Panc1 (cell line): ENCODE data around the gene HARS2. TPM values are rescaled to one million over a fixed set of nuclear protein-coding genes. Genes with fewer than 3 reads are reported as not detected.
"Not testable (repeated sequence)": the region's sequence is repeated elsewhere in the genome, so short reads cannot be mapped to it uniquely, and the experiment has no call there.

ENCODE experiments used
- ATAC-seq: fragments of 200-7000 bp; cut with Tn5 transposase; 2 replicates; pipeline ENCODE4 v1.9.1; 2020; ENCODE audit warnings: mild to moderate bottlenecking, moderate library complexity
- BruUV-seq: library from RNA; stranded (reverse); fragments of 400-500 nt; replicated peaks from 2 replicates; lab custom pipeline; 2021; lab: Mats Ljungman, UMichigan
- CTCF ChIA-PET: fragments of 300-600 bp; sonication (Branson Sonifier 250); formaldehyde crosslinking; loops from one replicate; lab custom pipeline; 2022; ENCODE audit warnings: antibody characterized with exemption; lab: Charles Lee
- POLR2A ChIA-PET: fragments of 300-600 bp; sonication (Branson Sonifier 250); formaldehyde crosslinking; loops from one replicate; lab custom pipeline; 2022; ENCODE audit warnings: antibody characterized with exemption; lab: Charles Lee
- DNase-seq: peaks from one replicate; pipeline ENCODE4 v3.0.0-alpha.2; 2010; ENCODE audit warnings: low read depth, low spot score
- H3K27ac ChIP-seq: 2 replicates; pipeline ENCODE4 v1.5.1; 2011; ENCODE audit warnings: mild to moderate bottlenecking, low read length, inconsistent platforms
- H3K27me3 ChIP-seq: fragments of 200-500 bp; sonication (Bioruptor generic); 2 replicates; pipeline ENCODE4 v1.6.0; 2014; ENCODE audit warnings: low read length, inconsistent platforms; ENCODE audit not compliant: control insufficient read depth, insufficient read depth
- H3K36me3 ChIP-seq: fragments of 200-500 bp; sonication (Bioruptor generic); 2 replicates; pipeline ENCODE4 v1.5.1; 2014; ENCODE audit warnings: inconsistent platforms, mild to moderate bottlenecking, low read length, moderate library complexity; ENCODE audit not compliant: control insufficient read depth, insufficient read depth
- H3K4me1 ChIP-seq: 2 replicates; pipeline ENCODE4 v1.5.1; 2011; ENCODE audit warnings: inconsistent platforms, mild to moderate bottlenecking, low read length, moderate library complexity; ENCODE audit not compliant: control insufficient read depth, insufficient read depth
- H3K4me3 ChIP-seq, 2 experiments: 2 replicates each; pipeline ENCODE4 v1.5.1; 2011 to 2012; ENCODE audit warnings: low read depth in 2 of 2, low read length in 2 of 2, mild to moderate bottlenecking in 2 of 2, inconsistent platforms in 1 of 2, moderate library complexity in 1 of 2
- H3K9me3 ChIP-seq: fragments of 200-500 bp; sonication (Bioruptor generic); 2 replicates; pipeline ENCODE4 v1.5.1; 2014; ENCODE audit warnings: low read depth, mild to moderate bottlenecking, inconsistent platforms, low read length, moderate library complexity; ENCODE audit not compliant: control insufficient read depth, insufficient read depth
- CTCF ChIP-seq: fragments of 450-650 bp; IDR thresholded peaks from 2 replicates; pipeline ENCODE4 v1.5.1; 2017; ENCODE audit warnings: mild to moderate bottlenecking
- POLR2AphosphoS5 ChIP-seq: IDR thresholded peaks from 2 replicates; pipeline ENCODE4 v1.6.1; 2012; ENCODE audit warnings: mild to moderate bottlenecking, low read depth, low read length, moderate library complexity
- REST ChIP-seq, 2 experiments: IDR thresholded peaks; 2 replicates each; pipeline ENCODE4 v1.6.1; 2011 to 2012; ENCODE audit warnings: low read depth in 2 of 2, control low read depth in 1 of 2, low read length in 1 of 2, mild to moderate bottlenecking in 1 of 2, moderate library complexity in 1 of 2; ENCODE audit not compliant: insufficient read depth in 1 of 2
- SIN3A ChIP-seq: IDR thresholded peaks from 2 replicates; pipeline ENCODE4 v1.6.1; 2012; ENCODE audit warnings: low read depth, mild to moderate bottlenecking, low read length, moderate library complexity, borderline replicate concordance; ENCODE audit not compliant: insufficient read depth
- TCF7L2 ChIP-seq: IDR thresholded peaks from 2 replicates; pipeline ENCODE4 v1.6.1; 2011; ENCODE audit warnings: mild to moderate bottlenecking, low read depth, low read length, inconsistent platforms
- in situ Hi-C: cut with HindIII; loops from 2 replicates; pipeline ENCODE4 v1.10.0; 2016; ENCODE audit warnings: low sequenced_read_pairs, low pct_unique_long_range_greater_than_20kb
- intact Hi-C: fragments of 100-400 bp; cut with micrococcal nuclease; formaldehyde crosslinking; loops from one replicate; pipeline ENCODE4 v1.10.0; 2022; ENCODE audit not compliant: unreplicated experiment
- total RNA-seq: library from RNA; stranded (reverse); gene quantifications from one replicate; pipeline ENCODE4 v1.2.1, GENCODE V29; 2021; ENCODE audit not compliant: unreplicated experiment

Gene HARS2
- total RNA-seq, 1 experiment from 2014 or later: 44.1 TPM

GRCh38 chr5:140711794-140712193, 20.5 kb downstream of the HARS2 start:
- ATAC-seq (no peak), DNase-seq (no peak)
- H3K9me3 ChIP-seq: no peaks in the 10 kb centered on the region
- TF ChIP-seq POLR2AphosphoS5: no peak
- TF ChIP-seq REST (IDR thresholded peaks at IDR 0.05; ENCODE audit: insufficient read depth in 1 of 2, low read depth in 2 of 2, low read length in 1 of 2): no peak
- no peak for TF ChIP-seq CTCF
- no peak for TF ChIP-seq TCF7L2
- no peak for TF ChIP-seq SIN3A
- POLR2A ChIA-PET: interaction anchor here (0.6 to 1.4 kb wide), 4 partner anchors 8 to 1637 kb away, joined by 3 to 10 read pairs (median 4); partner anchors contain the start of gene ZMAT2
- in situ Hi-C loops: no loop called here
- no peaks in the 10 kb centered on the region for H3K4me1 ChIP-seq
- H3K27me3 ChIP-seq: no peaks in the 10 kb centered on the region
- CTCF ChIA-PET: interaction anchor here (0.6 to 1.1 kb wide), 2 partner anchors 45 to 76 kb away, joined by 3 to 6 read pairs; no protein-coding TSS in a partner anchor
- no TSS peak for BruUV-seq
- intact Hi-C loops: loop anchor here (10.0 kb wide), 1 partner anchor 137 kb away; no protein-coding TSS in a partner anchor
- no peak overlapping the region; the same call in 1 of the 2 replicates for H3K27ac ChIP-seq
- H3K36me3 ChIP-seq: no peaks in the 10 kb centered on the region
- H3K4me3 ChIP-seq: peak overlapping the region in 1 of 2 experiments; percentile 68; a peak in 3 of 4 replicates

- Histone ChIP-seq H3K9me3 (no peaks in the 10 kb centered on the region), H3K27me3 (no peaks in the 10 kb centered on the region), H3K4me1 (no peaks in the 10 kb centered on the region), H3K27ac (no peak overlapping the region), H3K36me3 (no peaks in the 10 kb centered on the region), H3K4me3 (no peak overlapping the region)
- ChIA-PET POLR2A (no interaction called here), CTCF (no interaction called here)
- no peak for DNase-seq
- no TSS peak for BruUV-seq
- intact Hi-C loops: loop anchor here (10.0 kb wide), 1 partner anchor 139 kb away; no protein-coding TSS in a partner anchor
- in situ Hi-C loops: no loop called here
- no peak for ATAC-seq
- no peak for TF ChIP-seq SIN3A
- no peak for TF ChIP-seq POLR2AphosphoS5
- no peak for TF ChIP-seq CTCF
- TF ChIP-seq REST (IDR thresholded peaks at IDR 0.05; ENCODE audit: insufficient read depth in 1 of 2, low read depth in 2 of 2, low read length in 1 of 2): no peak
- TF ChIP-seq TCF7L2: no peak
These were observed 22.4 kb downstream of the HARS2 start for GRCh38 chr5:140713562-140714094.

- BruUV-seq, DNase-seq, H3K9me3 ChIP-seq, H3K4me3 ChIP-seq, H3K36me3 ChIP-seq, CTCF ChIA-PET, H3K27ac ChIP-seq, POLR2A ChIA-PET, in situ Hi-C loops, H3K4me1 ChIP-seq, ATAC-seq, H3K27me3 ChIP-seq: not testable (repeated sequence)
- intact Hi-C loops: loop anchor here (10.0 kb wide), 1 partner anchor 141 kb away; no protein-coding TSS in a partner anchor
These were observed 25.0 kb downstream of the HARS2 start for GRCh38 chr5:140716238-140716637.
